Measurements from ENCODE around the gene PVRIG.
"Not testable (repeated sequence)": the region's sequence is repeated elsewhere in the genome, so short reads cannot be mapped to it uniquely, and the experiment has no call there.

The PVRIG gene

GRCh38 chr7:100215895-100216294 lies 3.9 kb upstream of the PVRIG start:
- DNase-seq (ENCODE audit: low read depth): peak; percentile 39
- no peak for TF ChIP-seq CTCF (IDR thresholded peaks at IDR 0.05; ENCODE audit: low read length, missing control alignments)
- H3K4me3 ChIP-seq (replicated peaks; ENCODE audit: low read depth, low read length): no peak overlapping the region

- peak; percentile 50 for DNase-seq (ENCODE audit: low read depth)
These were observed 1.8 kb upstream of the PVRIG start for GRCh38 chr7:100217934-100218333.

GRCh38 chr7:100219271-100219737 lies 445 bp upstream of the PVRIG start:
- TF ChIP-seq CTCF (IDR thresholded peaks at IDR 0.05; ENCODE audit: low read length, missing control alignments): no peak
- no peak overlapping the region for H3K4me3 ChIP-seq (replicated peaks; ENCODE audit: low read depth, low read length)
- no peak for DNase-seq (ENCODE audit: low read depth)

More at GRCh38 chr7:100217934-100218333, 1.8 kb upstream of the PVRIG start:
- peak; percentile 46 for TF ChIP-seq CTCF (IDR thresholded peaks at IDR 0.05; ENCODE audit: low read length, missing control alignments)
- H3K4me3 ChIP-seq (replicated peaks; ENCODE audit: low read depth, low read length): not testable (repeated sequence)

GRCh38 chr7:100220586-100221230 lies 959 bp downstream of the PVRIG start:
- no peak for TF ChIP-seq CTCF (IDR thresholded peaks at IDR 0.05; ENCODE audit: low read length, missing control alignments)
- DNase-seq (ENCODE audit: low read depth): no peak
- no peak overlapping the region for H3K4me3 ChIP-seq (replicated peaks; ENCODE audit: low read depth, low read length)

- DNase-seq (ENCODE audit: low read depth): no peak
- no peak overlapping the region for H3K4me3 ChIP-seq (replicated peaks; ENCODE audit: low read depth, low read length)
- no peak for TF ChIP-seq CTCF (IDR thresholded peaks at IDR 0.05; ENCODE audit: low read length, missing control alignments)
These were observed 1.5 kb downstream of the PVRIG start for GRCh38 chr7:100221231-100221718.

GRCh38 chr7:100221767-100222444 lies 2.2 kb downstream of the PVRIG start:
- DNase-seq (ENCODE audit: low read depth): no peak
- TF ChIP-seq CTCF (IDR thresholded peaks at IDR 0.05; ENCODE audit: low read length, missing control alignments): no peak
- H3K4me3 ChIP-seq (replicated peaks; ENCODE audit: low read depth, low read length): no peak overlapping the region
